ENCODE results near the gene RDM1. TPM values are rescaled to one million over a fixed set of nuclear protein-coding genes. Genes with fewer than 3 reads are reported as not detected.

The RDM1 gene
- total RNA-seq, 2 donors from 2014 or later, result not detected

- H3K27ac ChIP-seq, result no peak overlapping the region
- no peak for ATAC-seq (ENCODE audit: insufficient number of reproducible peaks, low FRiP score, low read depth)
- DNase-seq (ENCODE audit: low spot score), result no peak
- H3K4me1 ChIP-seq (ENCODE audit: control insufficient read depth in 1 of 2, low read depth in 2 of 2), result no peaks in the 10 kb centered on the region
- H3K9me3 ChIP-seq, result no peaks in the 10 kb centered on the region
- H3K36me3 ChIP-seq, result no peaks in the 10 kb centered on the region
- no peak overlapping the region for H3K4me3 ChIP-seq
- H3K27me3 ChIP-seq (replicated peaks; ENCODE audit: insufficient read depth), result no peaks in the 10 kb centered on the region
- TF ChIP-seq, protein P1, sequence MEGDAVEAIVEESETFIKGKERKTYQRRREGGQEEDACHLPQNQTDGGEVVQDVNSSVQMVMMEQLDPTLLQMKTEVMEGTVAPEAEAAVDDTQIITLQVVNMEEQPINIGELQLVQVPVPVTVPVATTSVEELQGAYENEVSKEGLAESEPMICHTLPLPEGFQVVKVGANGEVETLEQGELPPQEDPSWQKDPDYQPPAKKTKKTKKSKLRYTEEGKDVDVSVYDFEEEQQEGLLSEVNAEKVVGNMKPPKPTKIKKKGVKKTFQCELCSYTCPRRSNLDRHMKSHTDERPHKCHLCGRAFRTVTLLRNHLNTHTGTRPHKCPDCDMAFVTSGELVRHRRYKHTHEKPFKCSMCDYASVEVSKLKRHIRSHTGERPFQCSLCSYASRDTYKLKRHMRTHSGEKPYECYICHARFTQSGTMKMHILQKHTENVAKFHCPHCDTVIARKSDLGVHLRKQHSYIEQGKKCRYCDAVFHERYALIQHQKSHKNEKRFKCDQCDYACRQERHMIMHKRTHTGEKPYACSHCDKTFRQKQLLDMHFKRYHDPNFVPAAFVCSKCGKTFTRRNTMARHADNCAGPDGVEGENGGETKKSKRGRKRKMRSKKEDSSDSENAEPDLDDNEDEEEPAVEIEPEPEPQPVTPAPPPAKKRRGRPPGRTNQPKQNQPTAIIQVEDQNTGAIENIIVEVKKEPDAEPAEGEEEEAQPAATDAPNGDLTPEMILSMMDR (IDR thresholded peaks at IDR 0.05), result no peak
These were observed 55.3 kb downstream of the RDM1 start for GRCh38 chr17:35875072-35875799.

- TF ChIP-seq, protein P1 (IDR thresholded peaks at IDR 0.05), result no peak
These were observed 58.2 kb downstream of the RDM1 start for GRCh38 chr17:35872196-35872980.

DNA sequence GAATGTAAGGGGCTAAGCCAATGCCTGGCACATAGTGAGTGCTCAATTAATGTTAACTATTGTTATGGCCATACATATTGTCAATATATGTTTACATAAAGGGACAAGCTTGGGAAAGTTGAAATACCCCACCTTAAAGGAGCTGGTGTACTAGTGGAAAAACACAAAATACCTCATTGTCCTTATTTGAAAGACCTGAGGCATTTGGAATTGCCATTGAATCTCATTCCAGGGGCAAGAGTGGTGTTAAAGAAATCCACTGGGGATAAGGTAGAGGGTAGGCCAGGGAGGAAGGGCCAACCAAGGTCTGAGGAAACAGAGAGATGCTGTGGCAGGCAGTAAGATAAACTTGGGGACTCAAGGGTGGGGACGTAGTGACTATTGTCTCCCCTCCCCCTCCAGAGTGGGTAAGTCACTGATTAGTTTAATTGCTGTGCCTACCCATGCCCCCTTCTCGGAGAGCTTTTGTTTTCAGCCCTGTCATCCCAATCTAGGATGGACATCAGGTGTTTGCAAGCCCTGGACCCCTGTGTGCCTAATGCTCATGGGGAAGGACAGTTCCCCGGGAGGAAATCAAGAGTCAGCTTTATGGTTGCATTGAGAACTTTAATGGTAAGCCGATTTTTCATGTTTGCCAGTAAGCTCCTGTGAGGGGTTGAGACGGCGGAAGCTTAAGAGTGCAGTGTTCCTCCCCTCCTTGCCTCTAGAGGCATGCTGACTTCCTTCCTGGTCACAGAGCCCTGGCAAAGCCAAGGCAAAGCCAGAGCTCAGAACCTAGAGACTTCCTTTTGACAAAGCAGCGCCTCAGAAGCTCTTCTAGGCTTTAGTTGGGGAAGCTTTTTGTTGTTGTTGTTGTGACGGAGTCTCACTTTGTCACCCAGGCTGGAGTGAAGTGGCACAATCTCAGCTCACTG, 59.4 kb downstream of the RDM1 start:
- Histone ChIP-seq H3K9me3 (no peaks in the 10 kb centered on the region), H3K4me3 (no peak overlapping the region), H3K36me3 (no peaks in the 10 kb centered on the region), H3K4me1 (ENCODE audit: control insufficient read depth in 1 of 2, low read depth in 2 of 2) (peaks cover 5 to 8% of the 10 kb centered on the region in 2 donors), H3K27me3 (replicated peaks; ENCODE audit: insufficient read depth) (no peaks in the 10 kb centered on the region), H3K27ac (no peak overlapping the region)
- ATAC-seq (ENCODE audit: insufficient number of reproducible peaks, low FRiP score, low read depth), result no peak
- TF ChIP-seq, protein P1 (IDR thresholded peaks at IDR 0.05), result no peak
- DNase-seq (ENCODE audit: low spot score), result no peak

More at GRCh38 chr17:35872196-35872980, 58.2 kb downstream of the RDM1 start:
- no peaks in the 10 kb centered on the region for H3K27me3 ChIP-seq (replicated peaks; ENCODE audit: insufficient read depth)
- no peak for ATAC-seq (ENCODE audit: insufficient number of reproducible peaks, low FRiP score, low read depth)
- no peak overlapping the region for H3K27ac ChIP-seq
- no peaks in the 10 kb centered on the region for H3K36me3 ChIP-seq
- no peaks in the 10 kb centered on the region for H3K9me3 ChIP-seq
- no peak for DNase-seq (ENCODE audit: low spot score)
- H3K4me3 ChIP-seq, result no peak overlapping the region
- H3K4me1 ChIP-seq (ENCODE audit: control insufficient read depth in 1 of 2, low read depth in 2 of 2), result no peaks in the 10 kb centered on the region

- peaks cover 6 to 14% of the 10 kb centered on the region in 2 donors for H3K4me1 ChIP-seq (ENCODE audit: control insufficient read depth in 1 of 2, low read depth in 2 of 2)
- no peak within 1 kb of the TSS for H3K27ac ChIP-seq
- no peaks in the 10 kb centered on the region for H3K9me3 ChIP-seq
- H3K27me3 ChIP-seq (replicated peaks; ENCODE audit: insufficient read depth), result no peaks in the 10 kb centered on the region
- no peak within 1 kb of the TSS for H3K4me3 ChIP-seq
- ATAC-seq (ENCODE audit: insufficient number of reproducible peaks, low FRiP score, low read depth) (no peak), DNase-seq (ENCODE audit: low spot score) (no peak)
- TF ChIP-seq, protein P1 (IDR thresholded peaks at IDR 0.05), result no peak
- H3K36me3 ChIP-seq, result no peaks in the 10 kb centered on the region
These were observed 61.8 kb downstream of the RDM1 start, which contains the start of gene HEATR9 for GRCh38 chr17:35868737-35869136. TSS of gene HEATR9 (minus strand) at chr17:35868891. CDS start at chr17:35868742, 149 bp downstream.

Other genes starting within 250 kb of the RDM1 start
- 10 to 100 TPM in 1 of 2 donors, 1 to 10 TPM in 1; 2.4 to 24.1 TPM for gene RASL10B, start 199.1 kb downstream of the RDM1 start, total RNA-seq
- not detected for gene GAS2L2, start 177.5 kb downstream of the RDM1 start, total RNA-seq
- gene C17orf50, start 169.9 kb downstream of the RDM1 start, total RNA-seq, result not detected
- 10 to 100 TPM in 1 of 2 donors, 1 to 10 TPM in 1; 4.8 to 18.5 TPM for gene MMP28, start 135.1 kb downstream of the RDM1 start, total RNA-seq
- 10 to 100 TPM; 35.7 to 91.1 TPM for gene TAF15, start 121.3 kb downstream of the RDM1 start, total RNA-seq
- gene HEATR9, start 61.9 kb downstream of the RDM1 start, total RNA-seq, result not detected
- 1 to 10 TPM; 6.2 to 7.1 TPM for gene CCL5, start 50.4 kb downstream of the RDM1 start, total RNA-seq
- not detected for gene LYZL6, start 12.9 kb upstream of the RDM1 start, total RNA-seq
- not detected for gene CCL16, start 50.7 kb upstream of the RDM1 start, total RNA-seq
- gene CCL14, start 56.0 kb upstream of the RDM1 start, total RNA-seq, result 10 to 100 TPM; 19.5 to 33.4 TPM
- not detected for gene CCL15, start 70.8 kb upstream of the RDM1 start, total RNA-seq
- gene CCL23, start 87.2 kb upstream of the RDM1 start, total RNA-seq, result not detected
- 10 to 100 TPM in 1 of 2 donors, 1 to 10 TPM in 1; 7.7 to 22.8 TPM for gene CCL18, start 133.5 kb upstream of the RDM1 start, total RNA-seq
- 10 to 100 TPM in 1 of 2 donors, 1 to 10 TPM in 1; 7.3 to 42.9 TPM for gene CCL3, start 159.4 kb upstream of the RDM1 start, total RNA-seq
- gene CCL4, start 173.1 kb upstream of the RDM1 start, total RNA-seq, result 10 to 100 TPM in 1 of 2 donors, 1 to 10 TPM in 1; 5.8 to 16.5 TPM
- 1 to 10 TPM in 1 of 2 donors, not detected in 1; 4.0 TPM for gene TBC1D3B, start 245.9 kb upstream of the RDM1 start, total RNA-seq